H1 (cell line): ENCODE measurements around the gene GNL2. TPM values are rescaled to one million over a fixed set of nuclear protein-coding genes. Genes with fewer than 3 reads are reported as not detected.

Experiments
- BRCA1 ChIP-seq: IDR thresholded peaks from 2 replicates; pipeline ENCODE4 v1.6.1; 2012; ENCODE audit warnings: low read depth, low read length, improper control_type of control experiment
- CBX5 ChIP-seq: fragments of 300-800, 300-1000 bp; sonication (generic); IDR thresholded peaks from 2 replicates; pipeline ENCODE4 v1.7.1; 2016; ENCODE audit warnings: antibody characterized with exemption, low read length, low read depth
- EZH2 ChIP-seq: fragments of 200-600 bp; sonication (generic); IDR thresholded peaks from 2 replicates; pipeline ENCODE4 v1.7.1; 2012; ENCODE audit warnings: low read depth, mild to moderate bottlenecking, moderate library complexity, low read length, inconsistent platforms; ENCODE audit not compliant: severe bottlenecking
- HDAC2 ChIP-seq, 2 experiments: fragments of 300-600 bp in 1 of 2; sonication (generic) in 1 of 2; IDR thresholded peaks; 2 replicates each; pipeline ENCODE4 v1.6.1; 2011 to 2012; ENCODE audit warnings: low read depth in 2 of 2, low read length in 2 of 2, mild to moderate bottlenecking in 2 of 2, moderate library complexity in 2 of 2, borderline replicate concordance in 1 of 2, inconsistent platforms in 1 of 2
- PHF8 ChIP-seq: fragments of 200-600 bp; sonication (generic); conservative IDR thresholded peaks from 2 replicates; pipeline ENCODE4 v1.7.1; 2012; ENCODE audit warnings: low read depth, mild to moderate bottlenecking, inconsistent platforms, low read length, moderate library complexity
- POLR2A ChIP-seq, 2 experiments: IDR thresholded peaks; 1 replicate in 1 of 2; 2 replicates in 1 of 2; pipeline ENCODE4 v1.6.1; 2011; ENCODE audit warnings: low read depth in 2 of 2, low read length in 2 of 2, mild to moderate bottlenecking in 2 of 2; ENCODE audit errors: control extremely low read depth in 1 of 2
- SIRT6 ChIP-seq: IDR thresholded peaks from one replicate; pipeline ENCODE4 v1.7.1; 2012; ENCODE audit warnings: low read length, inconsistent platforms
- TAF1 ChIP-seq: IDR thresholded peaks from 2 replicates; pipeline ENCODE4 v1.6.1; 2011; ENCODE audit warnings: mild to moderate bottlenecking, low read depth, low read length
- polyA plus RNA-seq, 7 experiments: library from polyadenylated mRNA; depleted of rRNA in 3 of 7; stranded (reverse) in 5 of 7; unstranded in 2 of 7; fragments of >200 nt in 5 of 7; fragments of 200-250 nt in 2 of 7; gene quantifications; 1 replicate in 5 of 7; 2 replicates in 1 of 7; 4 replicates in 1 of 7; pipeline versions ENCODE4 v1.2.1 to v1.2.3, GENCODE V29; 2011 to 2013; ENCODE audit warnings: missing spikeins in 2 of 7, mixed read lengths in 2 of 7
- total RNA-seq: library from RNA; stranded (reverse); fragmentation: NEBNext Ultra II Directional; extraction: Animal tissue kit (Norgen Biotek cat#: 25700); gene quantifications from 2 replicates; pipeline ENCODE4 v1.2.1, GENCODE V29; 2021
- TF ChIP-seq, protein P1 (sequence below): IDR thresholded peaks from 2 replicates; pipeline ENCODE4 v1.6.1; 2012; ENCODE audit warnings: inconsistent platforms

The GNL2 gene
- total and polyA plus RNA-seq, 2 of the 8 experiments (the other 6 are each of a cell fraction or from before 2014, with no cell fraction given): 22.2 to 88.3 TPM

GRCh38 chr1:37606481-37607263 lies 10.9 kb upstream of the GNL2 start (continued):
- no peak for TF ChIP-seq EZH2
- TF ChIP-seq, protein P1, sequence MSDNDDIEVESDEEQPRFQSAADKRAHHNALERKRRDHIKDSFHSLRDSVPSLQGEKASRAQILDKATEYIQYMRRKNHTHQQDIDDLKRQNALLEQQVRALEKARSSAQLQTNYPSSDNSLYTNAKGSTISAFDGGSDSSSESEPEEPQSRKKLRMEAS: no peak
- TF ChIP-seq POLR2A (IDR thresholded peaks at IDR 0.05; ENCODE audit: control extremely low read depth in 1 of 2, low read depth in 2 of 2, low read length in 2 of 2): no peak
- TF ChIP-seq SIRT6: no peak
- TF ChIP-seq TAF1: no peak
- no peak for TF ChIP-seq BRCA1
- TF ChIP-seq PHF8: no peak
- TF ChIP-seq HDAC2 (IDR thresholded peaks at IDR 0.05; ENCODE audit: borderline replicate concordance in 1 of 2, low read depth in 2 of 2, low read length in 2 of 2): no peak
- TF ChIP-seq CBX5: no peak
